GM10266 (cell line): ENCODE measurements around the gene LELP1.
"Not testable (repeated sequence)": the region's sequence is repeated elsewhere in the genome, so short reads cannot be mapped to it uniquely, and the experiment has no call there.

ENCODE experiments used
- DNase-seq: peaks from one replicate; pipeline ENCODE4 v3.0.0; 2012; ENCODE audit errors: extremely low spot score
- CTCF ChIP-seq: IDR thresholded peaks from 2 replicates; pipeline ENCODE4 v1.5.1; 2012; ENCODE audit warnings: mild to moderate bottlenecking, low read depth; ENCODE audit not compliant: control insufficient read depth, insufficient read depth; ENCODE audit errors: missing control alignments

Gene LELP1

GRCh38 chr1:153228491-153228890, 25.3 kb downstream of the LELP1 start:
- DNase-seq, result no peak
- no peak for TF ChIP-seq CTCF

- not testable (repeated sequence) for DNase-seq
- TF ChIP-seq CTCF, result peak; percentile 51
Observed at GRCh38 chr1:153229076-153229829, 26.0 kb downstream of the LELP1 start.

- no peak for TF ChIP-seq CTCF
- DNase-seq, result no peak
Observed at GRCh38 chr1:153231363-153231762, 28.1 kb downstream of the LELP1 start.

- DNase-seq, result no peak
- no peak for TF ChIP-seq CTCF
Observed at GRCh38 chr1:153231785-153232184, 28.6 kb downstream of the LELP1 start.

GRCh38 chr1:153232553-153232952, 29.3 kb downstream of the LELP1 start:
- DNase-seq, result no peak
- TF ChIP-seq CTCF, result no peak

GRCh38 chr1:153233448-153233847, 30.2 kb downstream of the LELP1 start:
- no peak for DNase-seq
- TF ChIP-seq CTCF, result no peak

- TF ChIP-seq CTCF, result peak; percentile 28
- no peak for DNase-seq
Observed at GRCh38 chr1:153238527-153238926, 35.3 kb downstream of the LELP1 start.
